SIG-M5 (cell line): ENCODE measurements around the gene NDUFS7.

Source experiments
- DNase-seq: peaks from one replicate; lab custom pipeline; 2025; lab: John Stamatoyannopoulos, UW

NDUFS7 gene

DNA sequence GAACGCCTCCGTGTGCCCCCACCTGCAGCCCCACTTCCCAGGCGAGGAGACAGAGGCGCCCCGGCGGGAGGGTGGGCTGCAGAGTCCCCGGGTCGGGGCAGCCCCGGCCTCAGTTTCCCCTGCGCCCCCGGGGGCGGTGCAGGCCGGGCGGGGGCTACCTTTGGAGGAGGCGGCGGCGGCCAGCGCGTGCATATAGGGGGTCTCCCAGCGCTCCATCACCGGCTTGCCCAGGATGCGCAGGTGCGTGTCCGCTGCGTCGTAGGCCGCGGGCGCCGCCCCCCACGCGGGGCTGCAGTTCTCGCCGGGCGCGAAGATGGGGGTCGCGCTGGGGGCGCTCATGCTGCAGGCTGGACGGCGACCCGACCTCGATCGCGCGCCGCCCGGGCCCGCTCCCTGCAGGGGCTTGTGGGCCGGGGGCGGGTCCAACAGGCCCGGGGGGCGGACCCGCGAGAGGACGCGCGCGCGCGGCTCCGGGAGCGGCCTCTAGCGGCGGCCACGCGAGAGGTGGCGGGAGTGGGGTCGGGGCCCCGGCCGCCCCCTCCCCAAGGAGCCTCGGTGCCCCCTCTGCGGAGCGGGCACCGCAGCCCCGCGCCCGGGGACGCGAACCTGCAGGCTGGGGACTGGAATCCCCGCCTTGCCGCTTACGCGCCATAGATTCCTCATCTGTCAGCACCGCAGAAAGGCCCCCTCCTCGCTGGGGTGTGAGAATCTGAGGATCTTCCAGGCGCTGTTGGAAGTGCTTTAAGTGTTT lies 17.6 kb downstream of the NDUFS7 start, which contains the start of gene GAMT:
TSS of gene GAMT (minus strand) at position 405 of the 751 bp plus-strand sequence. CDS start at position 339, 66 bp downstream.
- DNase-seq = no peak

DNA sequence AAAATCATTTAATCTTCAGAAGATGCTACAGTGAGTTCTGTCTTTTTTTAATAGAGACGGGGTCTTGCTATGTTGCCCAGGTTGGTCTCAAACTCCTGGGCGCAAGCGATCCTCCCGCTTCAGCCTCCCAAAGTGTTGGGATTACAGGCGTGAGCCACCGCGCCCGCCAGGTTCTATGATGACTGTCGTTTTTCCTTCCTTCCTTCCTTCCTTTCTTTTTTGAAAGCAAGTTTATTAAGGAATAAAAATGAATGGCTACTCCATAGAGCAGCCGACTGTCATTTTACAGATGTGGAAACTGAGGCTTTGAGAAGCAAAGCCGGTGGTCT lies 18.1 kb downstream of the NDUFS7 start:
- DNase-seq = no peak

DNA sequence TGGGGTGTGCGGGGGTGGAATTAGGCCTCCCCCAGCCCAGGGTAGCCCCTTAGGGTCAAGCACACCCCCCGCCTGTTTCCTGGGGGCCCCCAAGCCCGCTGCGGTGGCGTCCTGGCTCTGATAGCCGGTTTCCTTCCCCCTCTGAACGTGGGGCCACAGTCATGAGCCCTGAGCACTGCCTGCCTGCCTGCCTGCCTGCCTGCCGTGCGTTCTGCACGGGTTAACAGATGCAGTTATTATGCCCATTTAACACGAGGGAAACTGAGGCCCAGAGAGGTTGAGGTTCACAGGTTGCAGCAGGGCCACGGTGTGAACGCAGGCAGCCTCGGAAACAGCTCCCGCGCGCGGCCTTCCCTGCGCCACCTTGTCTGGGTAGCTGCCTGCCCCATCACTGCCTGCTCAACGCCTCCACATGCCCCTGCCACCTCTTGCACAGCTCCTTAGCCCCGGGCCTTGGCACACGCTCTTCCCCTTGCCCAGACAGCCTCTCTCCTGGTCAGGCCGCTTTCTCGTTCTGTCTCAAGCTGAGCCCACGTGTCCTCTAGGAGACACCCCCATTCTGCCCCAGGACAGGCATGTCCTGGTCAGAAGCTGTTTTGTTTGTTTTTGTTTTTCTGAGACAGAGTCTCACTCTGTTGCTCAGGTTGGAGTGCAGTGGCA lies 18.8 kb downstream of the NDUFS7 start:
- DNase-seq = no peak

DNA sequence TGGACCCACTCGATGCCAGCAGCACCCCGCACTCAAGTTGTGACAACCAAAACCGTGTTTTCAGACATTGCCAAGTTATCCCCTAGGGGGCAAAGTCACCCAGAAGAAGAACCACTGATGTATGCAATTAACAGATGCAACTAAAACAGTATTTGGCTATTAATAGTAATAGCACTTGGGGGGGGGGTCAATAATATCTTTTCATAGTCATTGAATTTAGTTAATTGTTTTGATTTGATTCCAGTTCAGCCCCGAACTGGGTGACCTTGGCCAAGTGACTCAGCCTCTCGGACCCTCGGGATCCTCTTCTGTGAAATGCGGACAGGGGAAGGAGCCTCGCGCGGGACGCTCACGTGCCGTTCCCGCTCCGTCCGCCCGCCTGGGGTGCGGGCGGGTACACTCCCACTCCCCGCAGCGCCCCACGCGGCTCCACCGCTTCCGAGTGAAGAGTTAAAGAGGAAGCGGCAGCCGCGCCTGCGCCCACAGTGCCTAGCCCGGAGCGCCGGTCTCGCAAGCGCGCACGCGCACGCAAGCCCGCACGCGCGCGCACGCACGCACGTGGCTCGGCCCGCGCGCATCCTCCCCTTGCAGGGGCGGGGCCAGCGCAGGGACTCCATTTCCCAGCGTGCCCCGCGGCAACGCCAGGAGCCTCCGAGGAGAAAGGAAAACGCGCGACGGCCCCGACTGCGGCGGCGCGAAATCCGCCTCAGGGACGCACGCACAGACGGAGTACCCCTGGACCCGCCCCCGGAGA lies 23.2 kb downstream of the NDUFS7 start:
- DNase-seq = peak; percentile 72

DNA sequence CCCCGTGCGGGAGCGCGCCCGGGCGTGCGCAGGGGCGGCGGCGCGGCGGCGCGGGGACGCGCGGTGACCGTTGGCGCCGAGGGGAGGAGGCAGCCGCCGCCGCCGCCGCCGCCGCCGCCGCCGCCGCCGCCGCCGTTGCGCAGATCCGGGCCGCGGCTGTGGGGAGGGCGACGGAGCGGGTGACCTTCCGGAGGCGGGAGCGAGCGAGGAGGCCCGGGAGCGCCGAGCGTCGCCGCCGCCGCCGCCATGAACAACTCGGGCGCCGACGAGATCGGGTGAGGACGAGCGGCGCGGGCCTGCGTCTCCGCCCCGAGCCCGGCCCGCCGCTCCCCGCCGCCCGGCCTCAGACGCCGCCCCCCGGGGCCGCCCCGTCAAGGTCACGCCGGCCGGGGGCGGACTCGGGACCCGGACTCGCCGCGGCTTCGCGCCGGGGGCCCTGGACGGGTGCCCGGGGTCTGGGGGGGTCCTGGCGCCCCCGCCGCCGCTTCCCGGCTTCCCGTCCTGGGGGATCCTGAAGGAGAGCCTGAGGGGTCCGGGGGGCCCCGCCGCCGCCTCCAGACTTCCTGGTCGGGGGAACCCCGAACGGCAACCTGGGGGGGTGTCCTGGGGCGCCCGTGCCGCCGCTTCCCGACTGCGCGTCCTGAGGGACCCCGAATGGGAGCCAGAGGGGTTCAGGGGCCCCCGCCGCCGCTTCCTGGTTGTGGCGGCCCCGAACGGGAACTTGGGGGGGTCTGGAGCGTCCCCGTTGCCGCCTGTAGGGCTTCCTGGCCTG lies 24.0 kb downstream of the NDUFS7 start, which contains the start of gene DAZAP1:
TSS of gene DAZAP1 (plus strand) at position 59 of the 772 bp plus-strand sequence. CDS start at position 247, 188 bp downstream.
- no peak for DNase-seq

DNA sequence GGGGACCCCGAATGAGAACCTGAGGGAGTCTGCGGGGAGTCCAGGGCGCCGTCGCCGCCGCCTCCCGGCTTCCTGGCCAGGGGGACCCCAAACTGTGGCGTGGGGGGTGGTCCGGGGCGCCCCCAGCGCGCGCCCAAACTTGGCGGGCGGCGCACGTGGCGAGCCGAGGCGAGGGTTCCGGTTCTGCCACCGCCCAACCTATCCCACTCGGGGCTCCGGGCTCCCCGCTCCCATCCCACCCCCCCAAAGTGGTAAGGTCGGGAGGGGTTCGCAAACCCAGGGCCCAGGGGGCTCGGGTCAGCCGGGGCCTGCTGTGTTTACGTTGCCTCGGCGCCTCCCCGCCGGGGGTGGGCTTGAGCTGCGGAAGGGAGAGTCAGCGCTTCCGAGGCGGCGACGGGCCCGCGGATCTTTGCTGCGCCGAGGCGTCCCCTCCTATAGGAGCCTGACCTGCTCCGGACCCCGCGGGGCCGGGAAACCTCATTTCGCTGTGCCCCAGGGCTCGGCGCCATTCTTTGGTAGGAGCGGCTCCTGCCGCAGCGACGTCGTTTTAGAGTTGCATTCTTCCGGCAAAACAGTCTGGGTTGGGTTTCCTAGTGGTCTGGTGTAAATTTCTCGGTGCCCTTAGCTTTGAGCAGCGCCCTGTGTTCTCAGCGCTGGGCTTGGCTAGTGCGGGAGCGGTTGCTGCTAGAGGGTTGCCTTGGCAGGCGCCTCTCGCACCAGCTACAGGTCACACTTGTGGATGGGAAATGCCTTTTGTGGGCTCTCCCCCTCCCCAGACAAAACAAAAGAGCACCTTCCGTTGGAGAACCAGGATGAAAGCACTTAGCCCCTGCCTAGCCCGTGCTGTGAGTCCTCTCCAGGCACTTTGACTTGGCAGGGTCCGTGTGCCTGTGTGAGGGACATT lies 24.8 kb downstream of the NDUFS7 start:
- DNase-seq = no peak

DNA sequence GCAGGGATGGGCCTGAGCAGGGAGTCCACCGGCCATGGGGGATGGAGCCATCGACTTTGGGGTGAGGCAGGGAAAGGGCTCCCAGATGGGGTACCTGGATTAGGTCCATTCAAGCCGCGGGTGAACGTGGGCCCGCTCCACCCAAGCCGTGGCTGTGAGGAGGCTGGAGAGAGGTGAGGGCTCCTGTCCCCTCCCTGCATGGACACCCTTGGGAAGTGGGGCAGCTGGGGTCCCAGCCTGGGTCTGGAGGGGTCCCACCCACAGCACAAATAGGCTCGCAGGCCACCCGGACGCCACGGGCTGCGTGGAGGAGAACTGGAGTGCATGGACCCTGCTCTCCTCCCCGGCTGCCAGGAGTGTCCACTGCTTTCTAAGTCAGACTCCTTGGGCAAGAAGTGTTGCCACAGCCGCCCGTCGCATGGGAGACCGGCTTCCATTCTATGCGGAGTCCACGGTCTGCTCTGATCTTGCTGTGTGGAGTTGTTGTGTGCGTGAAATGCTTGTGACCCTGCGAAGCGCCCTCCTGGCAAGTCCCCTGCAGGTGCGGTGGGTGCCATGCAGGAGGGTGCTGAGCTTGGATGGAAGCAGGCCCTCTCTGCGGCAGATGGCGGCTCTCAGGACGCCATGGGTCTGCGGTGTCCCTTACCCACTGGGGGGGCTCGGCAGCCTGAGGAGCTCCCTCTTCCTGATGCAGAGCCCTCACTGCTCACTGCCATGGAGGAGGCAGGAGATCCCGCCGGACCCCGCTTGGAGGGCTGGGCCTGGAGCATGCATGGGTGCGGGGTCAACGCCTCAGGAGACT lies 25.7 kb downstream of the NDUFS7 start:
- DNase-seq = no peak

DNA sequence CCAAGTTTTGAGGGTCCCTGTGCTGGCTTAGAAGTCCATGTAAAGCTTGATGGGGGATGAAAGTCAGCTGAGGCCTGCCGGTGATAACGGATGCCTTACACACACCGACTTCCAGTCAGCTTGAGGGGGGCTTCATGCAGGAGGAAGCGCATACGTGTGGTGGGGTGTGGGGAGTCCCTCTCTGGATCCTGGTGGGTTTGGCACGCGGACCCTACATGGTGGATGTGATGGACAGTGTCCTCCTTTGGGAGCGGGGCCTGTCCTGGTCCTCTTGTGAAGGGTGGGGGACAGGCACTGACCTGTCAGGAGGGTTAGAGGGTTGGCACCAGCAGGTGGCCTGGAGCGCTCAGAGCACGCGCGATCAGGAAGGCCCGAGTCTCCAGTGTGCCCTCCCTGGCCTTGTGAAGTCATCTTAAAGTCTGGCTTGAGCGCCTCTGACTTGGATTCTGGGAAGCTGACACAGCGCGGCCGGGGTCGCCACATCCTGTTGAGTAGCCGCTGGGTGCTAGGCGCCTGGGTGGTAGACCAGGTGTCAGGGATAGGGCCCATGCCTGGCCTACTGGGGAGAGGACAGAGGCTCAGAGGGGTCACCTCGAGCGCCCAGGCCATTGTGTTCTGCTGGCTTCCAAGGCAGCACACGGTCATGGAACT lies 26.6 kb downstream of the NDUFS7 start:
- no peak for DNase-seq

DNA sequence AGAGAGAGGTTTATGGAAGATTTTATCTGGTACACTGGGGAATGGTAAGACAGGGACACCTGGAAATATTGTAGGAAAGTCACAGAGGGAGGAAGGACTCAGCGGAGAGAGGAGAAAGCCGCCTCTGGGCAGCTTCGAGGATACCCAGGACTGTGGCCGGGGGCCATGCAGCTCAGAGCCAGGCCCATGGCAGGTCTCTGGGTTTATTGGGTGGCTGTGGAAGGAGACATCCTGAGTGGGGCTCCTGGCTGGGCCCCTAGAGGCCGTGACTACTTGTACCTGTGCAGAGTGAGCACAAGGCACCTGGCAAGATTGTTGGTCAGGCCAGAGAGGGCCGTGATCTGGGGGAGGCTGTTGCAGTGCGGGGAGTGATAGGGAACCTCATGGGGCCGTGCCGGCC lies 27.1 kb downstream of the NDUFS7 start:
- no peak for DNase-seq

DNA sequence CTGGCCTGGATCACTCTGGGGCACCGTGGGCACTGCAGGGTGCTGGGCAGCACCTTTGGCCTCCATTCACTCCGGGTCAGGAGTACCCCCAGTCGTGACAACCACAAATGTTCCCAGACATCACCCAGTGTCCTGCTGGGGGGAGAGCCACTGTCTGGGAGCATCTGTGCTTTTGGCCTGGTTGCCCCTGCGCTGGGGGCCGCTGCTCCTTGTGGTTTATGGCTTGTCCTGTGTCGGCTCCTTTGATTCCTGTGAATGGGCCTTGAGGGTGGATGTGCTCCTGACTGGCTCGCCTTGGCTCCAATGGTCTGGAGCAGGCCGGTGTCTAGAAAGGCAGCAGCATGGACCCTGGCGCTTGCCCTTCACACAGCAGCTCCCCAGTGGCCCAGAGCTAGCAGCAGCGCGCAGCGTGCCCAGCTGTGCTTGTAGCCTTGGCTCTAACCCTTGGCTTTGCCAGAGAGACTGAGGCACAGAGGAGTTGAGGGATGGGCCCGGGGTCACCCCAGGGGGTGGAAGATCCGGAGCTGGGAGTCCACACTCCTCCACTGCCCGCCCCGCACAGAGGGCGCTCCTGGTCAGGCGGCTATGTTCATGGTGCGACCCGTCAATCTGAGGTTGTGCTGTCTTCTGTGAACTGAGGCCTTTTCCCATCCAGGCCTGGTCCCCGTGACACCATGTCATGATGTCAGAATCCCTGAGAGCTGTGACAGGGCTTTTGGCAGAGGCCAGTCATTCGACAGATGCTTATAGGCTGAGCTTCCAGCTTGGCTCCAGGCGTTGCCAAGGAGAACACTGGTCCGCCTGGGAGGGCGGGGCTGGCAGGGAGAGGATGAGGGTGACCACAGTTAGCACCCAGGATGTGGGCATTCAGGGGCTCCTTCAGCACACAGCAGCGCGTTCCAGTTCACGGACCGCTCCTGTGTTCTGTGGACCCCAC lies 27.8 kb downstream of the NDUFS7 start:
- DNase-seq = no peak

DNA sequence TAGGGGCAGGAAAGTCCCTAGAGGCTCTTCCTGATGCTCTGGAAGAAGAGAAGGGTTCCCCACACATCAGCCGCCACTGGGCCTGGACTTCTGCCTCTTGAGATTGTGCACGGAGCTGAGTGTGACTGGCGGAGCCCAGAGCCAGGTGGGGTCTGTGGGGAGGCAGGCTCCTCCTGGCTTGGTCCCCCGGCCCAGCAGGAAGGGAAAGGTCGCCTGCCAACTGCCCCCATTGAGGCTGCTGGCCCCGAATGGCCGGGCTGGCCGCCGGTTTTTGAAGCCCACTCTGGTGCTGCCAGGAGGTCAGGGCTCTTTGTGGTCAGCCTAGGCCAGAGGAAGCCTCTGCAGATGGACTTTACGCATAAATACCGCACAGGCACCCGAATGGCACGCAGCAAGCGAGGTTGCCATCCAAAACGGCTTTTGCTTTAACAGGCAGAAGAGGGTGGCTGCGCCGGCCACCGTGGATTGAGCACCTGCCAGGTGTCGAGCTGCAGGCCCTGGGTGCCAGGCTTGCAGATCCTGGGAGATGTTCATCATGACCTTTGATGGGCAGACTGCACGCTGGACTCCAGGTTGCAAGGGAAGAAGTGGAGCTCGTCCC lies 28.7 kb downstream of the NDUFS7 start:
- no peak for DNase-seq

DNA sequence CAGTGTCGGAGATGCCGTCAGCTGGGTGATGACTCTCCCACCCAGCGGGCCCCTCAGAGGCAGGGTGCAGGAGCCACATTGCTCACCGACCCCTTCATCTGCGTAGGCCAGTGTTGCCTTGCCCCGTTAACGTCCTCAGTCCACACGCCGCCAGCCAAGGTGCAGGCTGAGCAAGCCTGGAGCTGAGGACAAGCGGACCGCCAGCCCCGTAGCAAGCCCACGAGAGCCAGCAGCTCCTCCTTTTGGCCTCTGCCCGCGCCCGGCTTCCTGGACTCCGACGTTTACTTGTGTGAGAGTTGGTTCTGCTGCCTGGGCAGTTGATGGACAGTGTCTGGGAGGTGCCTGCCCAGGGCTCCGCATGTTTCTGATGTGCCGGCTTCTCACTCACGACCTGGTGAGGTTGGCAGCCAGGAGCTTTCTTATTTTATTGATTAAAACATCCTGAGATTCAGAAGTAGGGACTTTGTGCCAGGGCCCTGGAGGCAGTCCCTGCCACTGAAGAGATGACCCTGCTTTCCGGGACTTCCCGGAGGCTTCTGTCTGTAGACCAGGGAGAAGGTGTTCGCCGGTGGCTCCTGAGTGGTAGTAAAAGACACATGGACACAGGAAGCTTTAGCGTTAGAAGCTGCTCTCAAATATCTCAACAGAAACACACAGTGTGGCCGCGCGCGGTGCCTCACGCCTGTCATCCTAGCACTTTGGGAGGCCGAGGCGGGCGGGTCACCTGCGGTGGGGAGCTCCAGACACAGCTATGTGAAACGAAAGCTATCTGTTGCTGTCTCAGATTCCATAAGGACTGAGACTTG lies 29.5 kb downstream of the NDUFS7 start:
- no peak for DNase-seq

DNA sequence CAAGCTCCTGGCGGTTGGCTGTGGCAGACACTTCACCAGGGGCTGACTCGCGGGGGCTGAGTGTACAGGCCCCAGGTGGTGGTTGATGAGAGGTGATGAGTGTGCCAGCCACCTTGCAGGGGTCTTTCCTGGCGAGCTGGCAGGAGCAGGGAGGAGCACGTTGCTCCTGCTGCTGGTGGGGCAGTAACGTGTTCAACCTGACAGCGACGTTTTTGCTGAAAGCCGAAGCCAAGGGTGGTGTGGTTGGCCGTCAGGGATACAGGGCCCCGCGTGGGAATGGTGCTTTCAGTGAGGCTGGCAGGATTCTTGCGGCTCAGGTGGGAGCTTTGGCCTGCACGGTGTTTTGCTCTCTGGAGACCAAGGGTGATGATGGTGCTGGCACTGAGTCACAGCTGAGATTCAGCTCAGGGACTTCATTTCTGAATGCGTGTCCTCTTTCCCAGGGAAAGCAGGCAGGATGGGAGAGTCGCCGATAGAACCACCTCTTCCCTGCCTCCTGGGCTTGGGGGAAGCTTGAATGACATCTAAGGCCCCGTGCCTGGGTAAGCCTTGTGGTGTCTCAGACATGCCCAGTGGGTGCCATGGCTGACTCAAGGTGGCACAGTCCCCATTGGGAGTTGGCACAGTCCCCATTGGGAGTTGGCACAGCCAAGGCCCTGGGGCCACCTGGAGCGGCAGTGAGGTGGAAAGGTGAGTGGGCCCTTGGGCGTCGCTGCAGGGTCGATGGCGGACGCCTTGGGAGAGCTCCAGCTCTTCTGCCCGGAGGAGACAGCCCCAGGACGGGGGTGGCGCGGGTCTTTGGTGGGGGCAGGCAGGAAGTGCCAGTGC lies 32.5 kb downstream of the NDUFS7 start:
- no peak for DNase-seq

DNA sequence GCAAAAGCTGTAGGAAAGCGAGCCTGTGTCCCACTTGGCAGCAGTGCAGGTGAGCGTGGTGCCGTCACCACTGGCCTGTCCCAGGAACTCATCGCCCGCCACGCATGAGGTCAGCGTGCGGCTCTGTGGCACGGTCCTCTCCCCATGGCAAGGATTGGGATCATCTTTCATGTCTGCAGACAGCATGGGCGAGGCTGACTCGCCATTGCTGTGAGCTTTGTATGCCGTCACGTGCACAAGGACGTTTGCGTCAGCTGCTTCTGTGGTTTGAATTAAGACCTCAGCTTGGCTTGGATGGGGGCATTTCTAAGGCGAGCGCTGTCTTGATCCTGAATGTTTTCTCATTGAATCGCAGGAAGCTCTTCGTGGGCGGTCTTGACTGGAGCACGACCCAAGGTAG lies 33.4 kb downstream of the NDUFS7 start:
- DNase-seq = no peak

DNA sequence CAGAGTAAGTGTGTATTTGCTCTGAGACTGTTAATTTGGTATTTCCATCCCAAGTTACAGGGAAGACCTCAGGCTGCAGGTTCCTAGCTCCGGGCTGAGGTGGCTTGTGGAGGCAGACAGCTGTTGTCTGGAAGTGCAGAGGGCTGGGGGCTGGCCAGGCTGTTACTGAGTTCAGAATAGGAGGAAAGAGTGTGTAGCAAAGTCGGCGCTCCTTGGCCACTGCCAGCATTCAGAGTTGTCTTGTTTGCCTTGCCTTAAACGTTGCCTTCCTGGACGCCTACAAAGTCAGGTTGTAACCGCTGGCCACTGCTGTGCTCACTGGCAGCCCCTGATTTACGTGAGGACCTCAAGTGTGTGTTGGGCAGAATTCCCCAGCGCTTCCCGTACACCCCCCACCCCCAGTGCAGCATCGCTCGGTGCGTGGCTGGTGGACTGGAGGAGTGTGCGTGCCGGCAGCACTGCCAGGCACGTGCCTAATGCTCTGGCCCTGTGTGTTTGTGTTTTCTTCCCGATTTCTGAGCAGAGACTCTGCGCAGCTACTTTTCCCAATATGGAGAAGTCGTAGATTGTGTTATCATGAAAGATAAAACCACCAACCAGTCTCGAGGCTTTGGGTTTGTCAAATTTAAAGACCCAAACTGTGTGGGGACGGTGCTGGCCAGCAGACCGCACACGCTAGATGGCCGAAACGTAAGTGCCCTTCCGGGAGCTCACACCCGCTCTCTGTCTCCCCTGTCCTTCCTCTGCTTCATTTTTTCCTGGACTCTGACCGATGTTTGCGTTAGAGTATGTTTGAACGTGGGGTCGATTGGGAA lies 34.2 kb downstream of the NDUFS7 start:
- no peak for DNase-seq

DNA sequence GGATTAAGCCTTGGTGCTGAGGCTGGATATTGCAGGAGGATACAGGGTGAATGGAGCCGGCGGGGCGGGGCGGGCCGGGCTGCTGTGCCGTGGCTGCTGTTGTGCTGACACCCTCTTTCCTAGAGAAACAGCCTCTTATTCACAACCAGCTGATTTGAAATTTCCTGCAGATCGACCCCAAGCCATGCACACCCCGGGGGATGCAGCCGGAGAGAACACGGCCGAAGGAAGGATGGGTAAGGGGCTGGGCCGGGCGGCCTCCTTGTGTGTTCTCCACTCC lies 34.7 kb downstream of the NDUFS7 start:
- no peak for DNase-seq
